ENCODE measurements around the gene TBXAS1.

Gene TBXAS1

GRCh38 chr7:140050100-140050499, 221.0 kb downstream of the TBXAS1 start:
- DNase-seq (ENCODE audit: low spot score): no peak

- no peak for DNase-seq (ENCODE audit: low spot score)
Observed at GRCh38 chr7:140051820-140052219, 222.8 kb downstream of the TBXAS1 start.

- DNase-seq (ENCODE audit: low spot score): no peak
Observed at GRCh38 chr7:140053812-140054539, 224.9 kb downstream of the TBXAS1 start.

- DNase-seq (ENCODE audit: low spot score): no peak
Observed at GRCh38 chr7:140054751-140055150, 225.7 kb downstream of the TBXAS1 start.

- no peak for DNase-seq (ENCODE audit: low spot score)
Observed at GRCh38 chr7:140055833-140056232, 226.8 kb downstream of the TBXAS1 start.

- no peak for DNase-seq (ENCODE audit: low spot score)
Observed at GRCh38 chr7:140056431-140057142, 227.5 kb downstream of the TBXAS1 start.

GRCh38 chr7:140057143-140057535, 228.1 kb downstream of the TBXAS1 start:
- DNase-seq (ENCODE audit: low spot score): no peak

GRCh38 chr7:140058517-140058916, 229.5 kb downstream of the TBXAS1 start:
- no peak for DNase-seq (ENCODE audit: low spot score)

- no peak for DNase-seq (ENCODE audit: low spot score)
Observed at GRCh38 chr7:140059273-140060242, 230.5 kb downstream of the TBXAS1 start.

GRCh38 chr7:140060243-140060630, 231.2 kb downstream of the TBXAS1 start:
- no peak for DNase-seq (ENCODE audit: low spot score)

- peak; percentile 14 for DNase-seq (ENCODE audit: low spot score)
Observed at GRCh38 chr7:140060788-140061606, 231.9 kb downstream of the TBXAS1 start.

- no peak for DNase-seq (ENCODE audit: low spot score)
Observed at GRCh38 chr7:140061607-140061930, 232.5 kb downstream of the TBXAS1 start.

- peak; percentile 7 for DNase-seq (ENCODE audit: low spot score)
Observed at GRCh38 chr7:140062118-140062527, 233.1 kb downstream of the TBXAS1 start.

GRCh38 chr7:140062528-140063299, 233.7 kb downstream of the TBXAS1 start, which contains the start of gene PARP12:
PARP12 (minus strand) TSS chr7:140062951; CDS start chr7:140062847, 104 bp downstream.
- DNase-seq (ENCODE audit: low spot score): peak; percentile 54

GRCh38 chr7:140067052-140067451, 238.0 kb downstream of the TBXAS1 start:
- DNase-seq (ENCODE audit: low spot score): no peak

- DNase-seq (ENCODE audit: low spot score): no peak
Observed at GRCh38 chr7:140068033-140068432, 239.0 kb downstream of the TBXAS1 start.

GRCh38 chr7:140069298-140069949, 240.4 kb downstream of the TBXAS1 start:
- DNase-seq (ENCODE audit: low spot score): no peak
